DMS79 treated with DMSO at 0.1 percent for 48 hours (cell line): Measurements from ENCODE around the gene PFKFB3.
A peak's percentile ranks its signal among the peaks of the same experiment; 100 is the strongest.
"Not testable (repeated sequence)": the region's sequence is repeated elsewhere in the genome, so short reads cannot be mapped to it uniquely, and the experiment has no call there.

Experiments used
- DNase-seq: peaks from one replicate; lab custom pipeline; 2025; lab: John Stamatoyannopoulos, UW

The PFKFB3 gene

GRCh38 chr10:6202684-6203330 lies at the start of gene PFKFB3:
Gene PFKFB3, plus strand, starts transcription at chr10:6202932. Its CDS starts 329 bp downstream, at chr10:6203261.
- DNase-seq: peak; percentile 29

- DNase-seq: no peak
These were observed 48.9 kb upstream of the PFKFB3 start for GRCh38 chr10:6153845-6154244.

GRCh38 chr10:6154566-6154965 lies 48.2 kb upstream of the PFKFB3 start:
- no peak for DNase-seq

- no peak for DNase-seq
These were observed 44.5 kb upstream of the PFKFB3 start for GRCh38 chr10:6158276-6158675.

GRCh38 chr10:6161921-6162320 lies 40.8 kb upstream of the PFKFB3 start:
- no peak for DNase-seq

GRCh38 chr10:6162589-6163356 lies 40.0 kb upstream of the PFKFB3 start:
- no peak for DNase-seq

- DNase-seq: peak; percentile 35
These were observed 39.1 kb upstream of the PFKFB3 start for GRCh38 chr10:6163364-6164270.

GRCh38 chr10:6164271-6165095 lies 38.2 kb upstream of the PFKFB3 start:
- DNase-seq: no peak

GRCh38 chr10:6165221-6165725 lies 37.5 kb upstream of the PFKFB3 start:
- DNase-seq: no peak

- not testable (repeated sequence) for DNase-seq
These were observed 36.8 kb upstream of the PFKFB3 start for GRCh38 chr10:6165933-6166332.

GRCh38 chr10:6167456-6167855 lies 35.3 kb upstream of the PFKFB3 start:
- no peak for DNase-seq

GRCh38 chr10:6168084-6168483 lies 34.6 kb upstream of the PFKFB3 start:
- DNase-seq: no peak

GRCh38 chr10:6170638-6171037 lies 32.1 kb upstream of the PFKFB3 start:
- DNase-seq: no peak

- peak; percentile 19 for DNase-seq
These were observed 30.6 kb upstream of the PFKFB3 start for GRCh38 chr10:6171881-6172695.

GRCh38 chr10:6173203-6173602 lies 29.5 kb upstream of the PFKFB3 start:
- no peak for DNase-seq

GRCh38 chr10:6174201-6174874 lies 28.4 kb upstream of the PFKFB3 start:
- DNase-seq: no peak

GRCh38 chr10:6175329-6176055 lies 27.2 kb upstream of the PFKFB3 start:
- DNase-seq: no peak

- no peak for DNase-seq
These were observed 26.0 kb upstream of the PFKFB3 start for GRCh38 chr10:6176691-6177231.

GRCh38 chr10:6177880-6178281 lies 24.9 kb upstream of the PFKFB3 start:
- no peak for DNase-seq
